Ovary (tissue), 3 donors: Measurements from ENCODE around the gene ROM1.
"Not testable (repeated sequence)": the region's sequence is repeated elsewhere in the genome, so short reads cannot be mapped to it uniquely, and the experiment has no call there.

Source experiments
- CTCF ChIP-seq, 3 donors: fragments of 450-650 bp in 2 of 3; fragments of 200-600 bp in 1 of 3; IDR thresholded peaks; one replicate each; pipeline versions ENCODE4 v1.5.1 to v1.8.0; 2016 to 2022; ENCODE audit warnings: antibody characterized with exemption in 3 of 3, mild to moderate bottlenecking in 1 of 3
- EP300 ChIP-seq: sonication (generic); formaldehyde crosslinking; IDR thresholded peaks from one replicate; pipeline ENCODE4 v1.6.1; 2017; ENCODE audit warnings: antibody characterized with exemption
- POLR2A ChIP-seq: fragments of 450-650 bp; IDR thresholded peaks from one replicate; pipeline ENCODE4 v1.6.1; 2017; ENCODE audit warnings: antibody characterized with exemption, mild to moderate bottlenecking, moderate library complexity
- donor health status: DM: no; HTN: no; CAD: no.

GRCh38 chr11:62581735-62582134 lies 31.3 kb upstream of the ROM1 start:
- TF ChIP-seq CTCF (IDR thresholded peaks at IDR 0.05); POLR2A; EP300: not testable (repeated sequence)
